ENCODE data around the gene MPDZ.

The MPDZ gene

DNA sequence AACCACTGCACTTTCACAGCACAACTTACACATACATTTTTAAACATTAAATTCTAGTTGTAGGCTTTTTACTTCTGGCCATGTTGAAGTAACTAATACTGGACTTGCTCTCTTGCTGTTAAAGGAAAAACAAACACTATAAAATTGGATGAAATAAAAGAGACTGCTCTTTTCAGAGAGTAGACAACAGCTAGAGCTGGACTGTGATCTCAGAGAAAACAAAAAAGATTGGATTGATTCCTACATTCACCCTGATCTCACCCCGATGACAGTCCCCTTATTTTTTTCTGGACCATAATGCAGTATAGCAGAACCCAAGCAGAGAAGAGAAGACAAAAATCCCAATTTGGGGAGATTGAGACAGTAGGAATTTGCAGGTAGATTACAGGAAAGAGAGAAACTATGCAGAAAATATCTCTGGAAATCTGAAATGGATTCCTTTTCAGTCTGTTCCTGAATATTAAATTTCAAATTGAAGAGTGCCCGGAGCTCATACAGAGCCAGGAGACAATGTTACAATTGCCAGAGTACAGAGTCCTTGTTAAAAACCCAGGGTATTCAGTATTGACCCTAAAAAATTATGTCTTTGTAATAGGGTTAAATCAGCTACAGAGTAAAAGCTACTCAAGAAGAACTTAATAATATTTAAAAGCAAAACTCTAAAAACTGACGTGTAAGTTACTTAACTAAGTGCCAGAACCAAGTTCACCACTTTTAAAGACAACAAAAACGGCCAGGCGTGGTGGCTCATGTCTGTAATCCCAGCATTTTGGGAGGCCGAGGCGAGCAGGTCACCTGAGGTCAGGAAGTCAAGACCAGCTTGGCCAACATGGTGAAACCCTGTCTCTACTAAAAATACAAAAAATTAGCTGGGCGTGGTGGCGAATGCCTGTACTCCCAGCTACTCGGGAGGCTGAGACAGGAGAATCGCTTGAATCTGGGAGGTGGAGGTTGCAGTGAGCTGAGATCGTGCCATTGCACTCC is 208.6 kb downstream of the MPDZ start:
- H3K4me2 ChIP-seq (ENCODE audit: low read length): no peak overlapping the region
- H3K79me2 ChIP-seq (ENCODE audit: insufficient read depth, low read length): no peaks in the 10 kb centered on the region
- no peak overlapping the region for H3K9ac ChIP-seq (ENCODE audit: low read length)
- no peaks in the 10 kb centered on the region for H3K27me3 ChIP-seq (ENCODE audit: insufficient read depth, low read length)
- H3K9me3 ChIP-seq (ENCODE audit: low read length): no peaks in the 10 kb centered on the region
- H3K27ac ChIP-seq (ENCODE audit: low read depth, low read length, poor library complexity, severe bottlenecking): no peak overlapping the region
- no peaks in the 10 kb centered on the region for H3K36me3 ChIP-seq (ENCODE audit: insufficient read depth, low read length)
- H4K20me1 ChIP-seq (ENCODE audit: insufficient read depth, low read length): no peaks in the 10 kb centered on the region
- no peak overlapping the region for H3K4me3 ChIP-seq (ENCODE audit: low read depth, low read length, poor library complexity, severe bottlenecking)
- H3F3A ChIP-seq (ENCODE audit: insufficient read depth, low read length): no peaks in the 10 kb centered on the region
- H3K4me1 ChIP-seq (ENCODE audit: insufficient read depth, low read length, severe bottlenecking): no peaks in the 10 kb centered on the region
- no peak for TF ChIP-seq EZH2 (IDR thresholded peaks at IDR 0.05; ENCODE audit: borderline replicate concordance, low read length)
- TF ChIP-seq, protein P1, sequence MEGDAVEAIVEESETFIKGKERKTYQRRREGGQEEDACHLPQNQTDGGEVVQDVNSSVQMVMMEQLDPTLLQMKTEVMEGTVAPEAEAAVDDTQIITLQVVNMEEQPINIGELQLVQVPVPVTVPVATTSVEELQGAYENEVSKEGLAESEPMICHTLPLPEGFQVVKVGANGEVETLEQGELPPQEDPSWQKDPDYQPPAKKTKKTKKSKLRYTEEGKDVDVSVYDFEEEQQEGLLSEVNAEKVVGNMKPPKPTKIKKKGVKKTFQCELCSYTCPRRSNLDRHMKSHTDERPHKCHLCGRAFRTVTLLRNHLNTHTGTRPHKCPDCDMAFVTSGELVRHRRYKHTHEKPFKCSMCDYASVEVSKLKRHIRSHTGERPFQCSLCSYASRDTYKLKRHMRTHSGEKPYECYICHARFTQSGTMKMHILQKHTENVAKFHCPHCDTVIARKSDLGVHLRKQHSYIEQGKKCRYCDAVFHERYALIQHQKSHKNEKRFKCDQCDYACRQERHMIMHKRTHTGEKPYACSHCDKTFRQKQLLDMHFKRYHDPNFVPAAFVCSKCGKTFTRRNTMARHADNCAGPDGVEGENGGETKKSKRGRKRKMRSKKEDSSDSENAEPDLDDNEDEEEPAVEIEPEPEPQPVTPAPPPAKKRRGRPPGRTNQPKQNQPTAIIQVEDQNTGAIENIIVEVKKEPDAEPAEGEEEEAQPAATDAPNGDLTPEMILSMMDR (IDR thresholded peaks at IDR 0.05; ENCODE audit: low read length): no peak
- H2AFZ ChIP-seq (ENCODE audit: low read length): no peak overlapping the region
- H3K9me2 ChIP-seq (ENCODE audit: low read depth, low read length): no peaks in the 10 kb centered on the region; the same call in 1 of the 2 replicates

DNA sequence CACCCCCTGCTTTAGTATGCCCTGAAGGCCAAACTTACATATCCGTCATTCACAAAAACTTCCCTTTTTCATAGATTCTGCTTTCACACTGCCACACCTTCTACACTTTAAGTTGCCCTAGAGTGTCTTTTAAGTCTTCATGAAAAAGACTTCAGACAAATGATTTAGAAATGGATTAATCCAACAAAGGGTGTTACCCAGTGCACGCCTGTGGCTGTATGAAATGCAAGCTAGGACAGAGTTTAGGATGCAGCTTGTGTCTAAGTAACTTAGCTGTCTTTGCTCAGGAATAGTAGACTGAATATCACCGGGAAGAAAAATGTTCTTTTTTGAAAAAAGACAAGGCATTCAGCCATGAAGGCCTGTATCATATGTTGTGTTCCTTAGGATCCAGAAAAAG is 210.0 kb downstream of the MPDZ start:
- Histone ChIP-seq H3K4me2 (ENCODE audit: low read length) (no peak overlapping the region), H3K4me1 (ENCODE audit: insufficient read depth, low read length, severe bottlenecking) (no peaks in the 10 kb centered on the region), H3K79me2 (ENCODE audit: insufficient read depth, low read length) (no peaks in the 10 kb centered on the region), H3F3A (ENCODE audit: insufficient read depth, low read length) (no peaks in the 10 kb centered on the region), H3K36me3 (ENCODE audit: insufficient read depth, low read length) (no peaks in the 10 kb centered on the region), H2AFZ (ENCODE audit: low read length) (no peak overlapping the region), H3K4me3 (ENCODE audit: low read depth, low read length, poor library complexity, severe bottlenecking) (no peak overlapping the region), H3K9ac (ENCODE audit: low read length) (no peak overlapping the region), H3K27ac (ENCODE audit: low read depth, low read length, poor library complexity, severe bottlenecking) (no peak overlapping the region), H3K9me3 (ENCODE audit: low read length) (no peaks in the 10 kb centered on the region), H4K20me1 (ENCODE audit: insufficient read depth, low read length) (no peaks in the 10 kb centered on the region), H3K9me2 (ENCODE audit: low read depth, low read length) (no peaks in the 10 kb centered on the region), H3K27me3 (ENCODE audit: insufficient read depth, low read length) (no peaks in the 10 kb centered on the region)
- no peak for TF ChIP-seq EZH2 (IDR thresholded peaks at IDR 0.05; ENCODE audit: borderline replicate concordance, low read length)
- TF ChIP-seq, protein P1 (IDR thresholded peaks at IDR 0.05; ENCODE audit: low read length): no peak

DNA sequence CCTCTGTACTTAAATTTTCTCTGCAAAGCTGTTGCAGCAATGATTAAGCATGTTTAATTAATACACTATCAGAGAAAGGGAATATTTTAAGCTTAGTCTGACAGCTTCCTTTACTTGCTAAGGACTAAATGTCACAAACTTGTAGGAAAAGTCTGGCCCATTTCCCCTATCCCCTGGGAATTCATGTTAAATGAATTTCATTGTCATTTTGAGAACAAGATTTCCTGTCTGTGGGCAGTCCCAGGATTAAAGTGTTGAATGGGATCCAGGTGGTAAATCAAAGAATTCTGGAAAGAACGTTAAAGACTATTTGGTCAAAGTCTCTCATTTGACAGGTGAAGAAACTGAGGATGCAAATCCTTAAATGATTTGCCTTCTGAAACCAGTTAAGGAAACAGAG is 214.8 kb downstream of the MPDZ start:
- Histone ChIP-seq H3K4me3 (ENCODE audit: low read depth, low read length, poor library complexity, severe bottlenecking) (no peak overlapping the region), H3K9me3 (ENCODE audit: low read length) (no peaks in the 10 kb centered on the region), H3K79me2 (ENCODE audit: insufficient read depth, low read length) (no peaks in the 10 kb centered on the region), H4K20me1 (ENCODE audit: insufficient read depth, low read length) (no peaks in the 10 kb centered on the region), H2AFZ (ENCODE audit: low read length) (no peak overlapping the region), H3K27me3 (ENCODE audit: insufficient read depth, low read length) (no peaks in the 10 kb centered on the region), H3K9me2 (ENCODE audit: low read depth, low read length) (no peaks in the 10 kb centered on the region), H3K9ac (ENCODE audit: low read length) (no peak overlapping the region), H3K4me1 (ENCODE audit: insufficient read depth, low read length, severe bottlenecking) (no peaks in the 10 kb centered on the region), H3K27ac (ENCODE audit: low read depth, low read length, poor library complexity, severe bottlenecking) (no peak overlapping the region), H3K36me3 (ENCODE audit: insufficient read depth, low read length) (no peaks in the 10 kb centered on the region), H3F3A (ENCODE audit: insufficient read depth, low read length) (no peaks in the 10 kb centered on the region), H3K4me2 (ENCODE audit: low read length) (no peak overlapping the region)
- TF ChIP-seq, protein P1 (IDR thresholded peaks at IDR 0.05; ENCODE audit: low read length): no peak
- TF ChIP-seq EZH2 (IDR thresholded peaks at IDR 0.05; ENCODE audit: borderline replicate concordance, low read length): no peak

All from OCI-LY1 (cell line).